KMS-11 (cell line): Measurements from ENCODE around the gene E2F6.

ENCODE experiments used
- H2AFZ ChIP-seq: fragments of 200-600 bp; sonication (generic); 2 replicates; pipeline ENCODE4 v1.6.1; 2016; ENCODE audit warnings: antibody characterized with exemption, mixed run types, low read depth
- H3K27ac ChIP-seq: fragments of 200-600 bp; sonication (generic); 2 replicates; pipeline ENCODE4 v1.6.1; 2016; ENCODE audit warnings: mild to moderate bottlenecking, mixed run types
- H3K27me3 ChIP-seq: fragments of 200-600 bp; sonication (generic); 2 replicates; pipeline ENCODE4 v1.6.1; 2017; ENCODE audit warnings: mild to moderate bottlenecking, low read depth, mixed run types, moderate library complexity; ENCODE audit not compliant: insufficient read depth
- H3K36me3 ChIP-seq: fragments of 200-600 bp; sonication (generic); 2 replicates; pipeline ENCODE4 v1.6.1; 2017; ENCODE audit warnings: mild to moderate bottlenecking, mixed run types; ENCODE audit not compliant: insufficient read depth
- H3K4me1 ChIP-seq: fragments of 200-600 bp; sonication (generic); 2 replicates; pipeline ENCODE4 v1.6.1; 2016; ENCODE audit warnings: mild to moderate bottlenecking, low read depth, mixed run types; ENCODE audit not compliant: poor library complexity, severe bottlenecking
- H3K4me2 ChIP-seq: fragments of 200-600 bp; sonication (generic); 2 replicates; pipeline ENCODE4 v1.7.0; 2016; ENCODE audit warnings: mild to moderate bottlenecking, mixed run types
- H3K4me3 ChIP-seq: fragments of 200-600 bp; sonication (generic); IDR thresholded peaks from 2 replicates; pipeline ENCODE4 v1.6.1; 2017; ENCODE audit warnings: low read depth, low read length, mixed read lengths; ENCODE audit not compliant: insufficient read depth
- H3K79me2 ChIP-seq: fragments of 200-600 bp; sonication (generic); 2 replicates; pipeline ENCODE4 v1.6.1; 2016; ENCODE audit warnings: low read depth, mixed run types; ENCODE audit not compliant: insufficient read depth
- H3K9ac ChIP-seq: fragments of 200-600 bp; sonication (generic); 2 replicates; pipeline ENCODE4 v1.6.1; 2016; ENCODE audit warnings: mild to moderate bottlenecking, mixed run types
- H4K20me1 ChIP-seq: fragments of 200-600 bp; sonication (generic); 2 replicates; pipeline ENCODE4 v1.6.1; 2016; ENCODE audit warnings: mild to moderate bottlenecking, mixed run types; ENCODE audit not compliant: insufficient read depth
- CTCF ChIP-seq: fragments of 200-600 bp; sonication (generic); conservative IDR thresholded peaks from 2 replicates; pipeline ENCODE4 v1.6.1; 2017; ENCODE audit warnings: low read depth, mild to moderate bottlenecking, antibody characterized with exemption, low read length, moderate library complexity, mixed read lengths

Gene E2F6

GRCh38 chr2:11422901-11423435 lies 43.0 kb downstream of the E2F6 start:
- TF ChIP-seq CTCF = no peak
- no peak overlapping the region for H3K9ac ChIP-seq
- H3K36me3 ChIP-seq = no peaks in the 10 kb centered on the region
- no peaks in the 10 kb centered on the region for H3K4me1 ChIP-seq
- H3K4me3 ChIP-seq = no peak overlapping the region
- H3K27me3 ChIP-seq = no peaks in the 10 kb centered on the region
- no peak overlapping the region for H2AFZ ChIP-seq
- H3K79me2 ChIP-seq = no peaks in the 10 kb centered on the region
- no peak overlapping the region for H3K4me2 ChIP-seq
- H4K20me1 ChIP-seq = no peaks in the 10 kb centered on the region
- H3K27ac ChIP-seq = no peak overlapping the region

- no peak overlapping the region for H2AFZ ChIP-seq
- H3K9ac ChIP-seq = no peak overlapping the region
- H3K4me2 ChIP-seq = no peak overlapping the region
- H3K36me3 ChIP-seq = no peaks in the 10 kb centered on the region
- no peak overlapping the region for H3K27ac ChIP-seq
- no peaks in the 10 kb centered on the region for H4K20me1 ChIP-seq
- no peaks in the 10 kb centered on the region for H3K27me3 ChIP-seq
- no peaks in the 10 kb centered on the region for H3K4me1 ChIP-seq
- no peak overlapping the region for H3K4me3 ChIP-seq
- TF ChIP-seq CTCF = no peak
- no peaks in the 10 kb centered on the region for H3K79me2 ChIP-seq
Observed at GRCh38 chr2:11422491-11422865, 43.5 kb downstream of the E2F6 start.

GRCh38 chr2:11421863-11422490 lies 44.0 kb downstream of the E2F6 start:
- Histone ChIP-seq H4K20me1 (no peaks in the 10 kb centered on the region), H3K79me2 (no peaks in the 10 kb centered on the region)

GRCh38 chr2:11420671-11421070 lies 45.3 kb downstream of the E2F6 start:
- Histone ChIP-seq H3K9ac (no peak overlapping the region), H3K79me2 (no peaks in the 10 kb centered on the region), H3K4me3 (no peak overlapping the region), H3K4me1 (no peaks in the 10 kb centered on the region), H4K20me1 (no peaks in the 10 kb centered on the region), H2AFZ (no peak overlapping the region), H3K4me2 (no peak overlapping the region), H3K27ac (no peak overlapping the region), H3K36me3 (no peaks in the 10 kb centered on the region), H3K27me3 (no peaks in the 10 kb centered on the region)
- no peak for TF ChIP-seq CTCF

More at GRCh38 chr2:11421863-11422490, 44.0 kb downstream of the E2F6 start:
- no peaks in the 10 kb centered on the region for H3K4me1 ChIP-seq
- H3K4me2 ChIP-seq = no peak overlapping the region
- TF ChIP-seq CTCF = no peak
- H3K27ac ChIP-seq = no peak overlapping the region
- H3K36me3 ChIP-seq = no peaks in the 10 kb centered on the region
- H3K4me3 ChIP-seq = no peak overlapping the region
- H3K27me3 ChIP-seq = no peaks in the 10 kb centered on the region
- H3K9ac ChIP-seq = no peak overlapping the region
- no peak overlapping the region for H2AFZ ChIP-seq
